HG02759 (cell line): Measurements from ENCODE around the gene DNAH17.

Source experiments
- ATAC-seq: cut with Tn5 transposase; IDR thresholded peaks from one replicate; pipeline ENCODE4 v1.9.1; 2021; ENCODE audit warnings: mild to moderate bottlenecking, moderate library complexity; ENCODE audit not compliant: unreplicated experiment

Gene DNAH17

DNA sequence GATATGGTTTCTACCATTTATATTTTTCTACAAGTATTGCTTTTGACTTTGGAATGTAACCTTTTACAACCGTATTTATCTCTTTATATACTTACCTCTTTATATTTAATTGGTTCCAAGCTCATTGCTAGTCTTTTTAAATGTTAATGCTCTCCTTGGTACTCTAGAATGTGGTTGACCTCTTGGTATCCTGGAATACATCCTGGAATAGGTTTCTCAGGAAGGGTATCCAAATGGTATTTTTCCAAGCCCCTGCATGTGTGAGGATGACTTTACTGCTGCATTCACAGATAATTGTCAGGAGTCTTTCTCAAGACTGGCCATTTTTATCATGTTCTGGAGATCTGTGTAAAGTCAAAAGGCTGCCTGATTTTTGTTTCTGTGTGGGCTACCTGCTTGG, 30.2 kb downstream of the DNAH17 start:
- no peak for ATAC-seq

DNA sequence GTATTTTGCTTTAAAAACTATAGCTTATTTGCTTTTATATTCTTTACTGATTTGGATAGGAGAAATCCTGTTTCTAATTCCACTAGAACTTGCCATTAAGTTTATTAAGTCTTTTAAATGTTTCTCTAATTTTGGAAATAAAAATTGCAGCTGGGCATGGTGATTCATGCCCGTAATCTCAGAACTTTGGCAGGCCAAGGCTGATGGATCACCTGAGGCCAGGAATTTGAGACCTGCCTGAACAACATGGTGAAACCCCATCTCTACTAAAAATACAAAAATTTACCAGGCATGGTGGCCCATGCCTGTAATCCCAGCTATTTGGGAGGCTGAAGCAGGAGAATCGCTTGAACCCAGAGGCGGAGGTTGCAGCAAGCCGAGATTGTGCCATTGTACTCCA, 30.7 kb downstream of the DNAH17 start:
- no peak for ATAC-seq

DNA sequence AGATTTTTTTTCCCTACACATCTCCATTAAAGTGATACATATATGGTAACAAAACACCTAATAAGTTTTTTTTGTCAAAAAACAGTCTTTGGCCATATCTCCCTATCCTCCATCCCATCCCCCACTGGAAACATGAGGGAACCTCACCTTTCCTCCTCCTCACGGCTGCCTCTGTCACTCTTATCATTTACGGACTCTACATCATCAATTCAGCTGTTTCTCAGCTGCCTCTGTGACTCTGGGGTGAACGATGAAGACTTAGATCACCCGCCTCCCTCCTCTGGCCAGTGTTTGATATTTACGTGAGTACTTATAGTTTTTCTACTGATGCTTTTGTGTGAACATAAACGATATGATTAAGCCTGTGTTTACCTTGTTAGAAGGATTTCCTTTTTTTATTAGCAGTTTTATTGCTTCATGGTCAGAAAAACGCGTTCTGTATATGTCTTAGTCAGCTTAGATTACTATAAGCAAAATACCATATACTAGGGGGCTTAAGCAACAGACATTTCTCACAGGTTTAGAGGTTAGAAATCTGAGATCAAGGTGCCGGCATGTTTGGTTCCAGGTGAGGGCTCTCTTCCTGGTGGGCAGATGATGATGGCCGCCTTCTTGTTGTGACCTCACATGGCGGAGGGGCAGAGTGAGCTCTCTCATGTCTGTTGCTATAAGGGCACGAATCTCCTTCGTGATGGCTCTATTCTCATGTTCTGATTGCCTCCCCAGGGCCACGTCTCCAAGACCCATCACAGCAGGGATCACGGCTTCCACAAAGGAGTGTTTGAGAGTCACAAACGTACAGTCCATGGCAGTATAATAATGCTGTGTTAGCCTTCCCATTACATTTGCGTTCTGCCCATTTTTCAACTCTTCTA, 32.1 kb downstream of the DNAH17 start:
- ATAC-seq, result no peak

DNA sequence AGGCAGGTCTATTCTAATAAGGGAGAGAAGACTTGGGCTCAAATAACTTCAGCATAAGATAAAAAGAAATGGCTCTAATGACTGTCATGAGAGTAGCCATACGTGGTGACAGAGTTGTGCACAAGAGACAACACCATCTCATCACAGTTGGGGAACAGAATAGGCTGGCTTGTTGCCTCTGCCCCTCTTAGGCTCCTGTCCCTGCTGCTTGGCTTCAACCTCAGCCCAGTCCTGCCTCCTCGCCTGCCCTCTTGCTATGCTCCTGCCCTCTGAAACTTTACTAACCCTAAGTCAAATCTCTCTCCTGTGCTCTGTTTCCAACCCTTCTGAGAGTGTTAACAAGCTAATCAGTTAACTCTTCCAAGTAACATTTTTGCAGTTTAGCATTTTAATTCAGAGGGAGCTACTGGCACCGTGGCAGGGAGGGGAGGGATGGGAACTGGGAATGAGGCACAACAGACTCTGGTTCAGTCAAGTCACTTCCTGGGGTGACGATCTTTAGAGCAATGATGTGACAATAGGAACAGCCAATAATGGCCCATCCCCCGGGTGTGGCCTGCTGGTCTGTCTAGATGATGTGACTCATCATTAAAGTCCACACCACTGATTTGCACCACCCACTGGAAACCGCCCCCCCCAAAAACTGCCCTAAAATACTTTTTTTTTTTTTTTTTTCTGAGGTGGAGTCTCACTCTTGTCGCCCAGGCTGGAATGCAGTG, 35.5 kb downstream of the DNAH17 start:
- ATAC-seq, result no peak

DNA sequence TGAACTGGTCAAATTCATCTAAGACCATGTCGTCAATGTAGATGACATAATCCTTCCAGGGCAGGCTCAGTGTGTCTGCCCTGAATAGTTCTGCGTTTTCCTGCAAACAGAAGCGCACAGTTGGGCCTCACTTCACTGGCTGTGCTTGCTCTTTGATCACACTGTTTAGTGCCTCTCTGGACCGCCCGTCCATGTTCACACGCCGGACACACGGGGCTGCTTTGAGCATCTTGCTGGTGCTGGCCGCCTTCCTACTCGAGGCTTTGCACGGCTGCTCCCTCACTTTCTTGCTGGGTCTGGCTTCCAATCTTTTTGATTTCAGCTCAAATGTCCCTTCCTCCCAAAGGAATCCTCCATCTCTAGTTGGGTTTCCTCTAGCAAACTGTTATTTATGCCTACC, 37.4 kb downstream of the DNAH17 start:
- no peak for ATAC-seq

DNA sequence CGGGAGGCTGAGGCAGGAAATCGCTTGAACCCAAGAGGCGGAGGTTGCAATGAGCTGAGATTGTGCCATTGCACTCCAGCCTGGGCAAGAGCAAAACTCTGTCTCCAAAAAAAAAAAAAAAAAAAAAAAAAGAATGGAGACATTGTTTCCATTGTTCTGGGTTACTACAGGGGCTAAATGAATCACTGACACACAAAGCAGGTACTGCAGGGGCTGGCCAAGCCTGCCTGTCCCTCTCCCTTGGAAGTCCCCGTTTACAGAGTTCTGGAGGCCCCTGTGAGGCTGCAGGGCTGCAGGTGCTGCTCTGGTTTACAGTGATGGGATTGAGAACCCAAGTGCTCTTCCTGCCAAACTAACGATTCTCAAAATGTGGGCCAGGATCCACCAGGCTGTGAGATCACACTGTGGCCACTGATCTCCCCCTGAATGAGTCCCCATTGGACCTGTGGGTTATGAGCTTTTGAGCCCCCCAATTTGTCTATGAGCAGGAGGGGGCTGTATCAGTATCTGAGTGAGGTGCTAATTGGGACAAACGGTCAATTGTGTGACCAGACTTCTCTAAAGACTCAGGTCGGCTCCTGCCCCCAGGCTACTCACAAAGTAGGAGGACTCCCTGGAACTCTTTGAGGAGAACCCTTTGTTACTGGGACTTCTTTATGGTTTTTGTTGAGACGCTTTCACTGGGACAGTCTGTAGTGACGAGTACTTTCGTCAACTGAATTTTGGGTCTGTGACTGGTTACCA, 39.0 kb downstream of the DNAH17 start:
- ATAC-seq, result no peak

DNA sequence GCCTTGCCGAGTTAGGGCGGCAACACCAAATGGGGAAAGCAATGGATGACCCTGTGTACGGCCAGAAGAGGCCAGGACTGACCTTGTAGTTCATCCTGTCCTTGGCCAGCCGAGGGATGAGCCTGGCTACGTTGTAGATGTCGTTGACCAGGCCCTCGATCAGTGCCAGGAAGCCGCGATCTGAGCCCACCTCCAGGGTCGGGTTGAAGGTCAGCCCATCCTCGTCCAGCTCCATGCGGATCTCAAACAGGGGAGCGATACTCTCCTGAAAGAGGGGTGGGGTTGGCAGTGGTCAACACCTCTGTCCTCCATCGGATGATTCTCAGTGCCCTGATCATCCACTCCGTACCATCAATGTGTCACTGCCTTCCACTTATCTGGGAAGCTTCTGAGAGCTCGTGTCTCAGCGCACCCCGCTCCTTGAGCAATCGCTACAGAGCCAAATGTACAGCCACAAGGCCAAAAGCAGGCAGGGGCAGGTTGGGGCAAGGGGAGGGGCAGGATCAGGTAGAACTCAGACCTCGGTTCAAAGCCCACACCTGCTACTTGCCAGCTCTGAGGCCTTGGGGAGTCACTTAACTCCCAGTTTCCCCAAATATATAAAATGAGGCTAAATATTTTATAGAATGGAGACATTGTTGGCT, 39.9 kb downstream of the DNAH17 start:
- no peak for ATAC-seq

DNA sequence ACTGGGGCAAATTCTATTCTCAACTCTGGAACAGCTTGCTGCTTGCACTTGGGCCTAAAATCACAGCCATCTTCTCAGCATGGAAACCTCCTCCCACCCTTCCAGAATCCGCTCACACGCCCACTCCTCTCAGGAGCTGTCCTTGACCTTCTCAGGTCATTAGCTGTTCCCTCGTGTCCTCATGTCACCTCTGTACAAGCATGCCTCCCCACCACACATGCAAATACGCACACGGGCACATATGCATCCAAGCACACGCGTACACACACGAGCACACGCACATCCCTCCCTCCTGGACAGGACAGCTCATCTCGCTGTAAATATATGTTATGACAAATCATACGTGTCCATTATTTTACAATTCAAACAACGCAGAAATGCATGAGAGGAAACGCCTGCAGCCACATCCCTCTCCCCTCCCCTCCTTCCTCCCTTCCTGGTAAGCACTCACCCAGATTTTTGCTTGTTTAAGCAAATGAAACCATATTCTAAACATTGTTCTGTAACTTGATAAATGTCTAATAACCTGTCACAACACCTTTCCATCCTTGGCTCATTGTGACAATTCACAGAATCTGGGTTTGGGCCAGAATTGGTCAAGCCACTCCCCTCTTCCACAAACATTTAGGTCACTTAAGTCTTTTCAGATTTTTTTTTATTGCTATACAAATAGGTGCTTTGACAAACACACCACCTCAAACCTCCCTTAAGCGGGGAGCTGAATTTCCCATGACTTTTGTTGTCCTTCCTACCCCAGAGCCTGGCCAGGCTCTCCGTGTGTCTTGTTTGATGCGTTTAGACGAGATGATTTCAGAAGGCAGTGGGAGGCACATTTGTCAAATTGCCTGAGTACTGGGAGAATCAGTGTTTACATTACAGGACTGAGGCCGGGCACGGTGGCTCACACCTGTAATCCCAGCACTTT, 41.7 kb downstream of the DNAH17 start:
- no peak for ATAC-seq

DNA sequence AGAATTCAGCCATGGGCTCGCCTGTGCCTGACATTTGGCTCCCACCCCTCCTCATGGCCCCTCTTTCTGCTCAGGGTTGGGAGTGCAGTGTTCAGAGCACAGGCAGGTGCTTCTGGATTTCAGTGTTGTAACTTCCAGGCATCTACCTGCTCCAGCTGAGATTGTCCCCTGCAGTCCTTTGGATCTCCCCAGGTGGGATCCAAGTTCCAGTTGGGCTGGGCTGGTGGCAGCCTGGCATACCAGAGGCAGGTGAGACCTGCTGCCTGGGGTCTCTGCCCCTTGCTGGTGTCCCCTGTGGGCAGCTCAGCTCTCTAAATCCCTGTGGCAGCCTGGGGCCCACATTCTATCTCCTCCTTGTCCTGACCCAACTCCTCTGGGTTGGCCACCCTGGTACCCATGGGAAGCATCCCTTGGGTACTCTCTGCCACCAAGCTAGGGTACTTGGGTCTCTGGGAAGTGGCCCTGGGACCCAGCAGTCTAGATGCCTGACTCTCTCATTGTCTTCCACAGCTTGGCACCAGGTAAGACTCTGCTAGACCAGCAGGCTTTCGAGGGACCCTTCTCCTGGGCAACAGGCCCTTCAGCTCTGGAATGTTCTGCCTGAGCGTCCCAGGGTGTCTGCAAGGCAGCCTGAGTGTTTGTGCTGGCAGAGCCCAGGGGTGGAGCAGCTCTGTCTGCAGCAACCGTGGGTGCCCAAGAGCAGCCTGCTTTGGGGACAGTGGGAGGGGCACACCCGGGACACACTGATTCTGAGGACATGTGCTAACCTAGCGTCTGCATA, 42.5 kb downstream of the DNAH17 start:
- ATAC-seq, result no peak

DNA sequence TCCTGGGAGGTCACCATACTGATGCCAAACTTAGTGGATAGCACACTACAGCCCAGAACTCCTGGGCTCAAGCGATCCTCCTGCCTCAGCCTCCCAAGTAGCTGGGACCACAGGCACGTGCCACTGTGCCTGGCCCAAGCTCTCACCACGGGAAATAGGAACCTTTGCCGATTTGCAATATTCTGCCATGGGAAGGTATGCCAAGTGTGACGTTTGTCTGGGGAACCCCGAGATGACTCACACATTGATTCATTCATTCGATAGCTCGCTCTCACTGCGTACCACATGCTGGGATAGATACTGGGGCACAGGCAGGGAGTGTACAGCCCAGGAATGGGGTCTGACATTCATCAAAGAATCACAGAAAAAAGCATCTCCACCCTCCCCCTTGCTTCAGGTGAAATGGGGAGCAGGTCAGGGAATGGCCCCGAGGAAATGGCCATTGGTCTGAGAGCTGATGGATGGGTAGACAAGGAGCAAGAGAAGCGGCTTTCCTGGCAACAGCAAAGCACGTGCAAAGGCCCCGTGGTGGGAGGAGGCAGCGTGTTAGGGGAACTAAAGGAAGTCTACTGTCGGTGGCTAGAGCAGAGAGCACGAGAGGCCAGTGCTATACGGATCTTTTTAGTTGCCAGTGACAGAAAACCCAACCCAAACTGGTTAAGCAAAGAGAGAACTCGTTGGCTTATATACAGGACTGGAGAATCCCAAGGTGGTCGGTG, 44.1 kb downstream of the DNAH17 start:
- ATAC-seq, result no peak

DNA sequence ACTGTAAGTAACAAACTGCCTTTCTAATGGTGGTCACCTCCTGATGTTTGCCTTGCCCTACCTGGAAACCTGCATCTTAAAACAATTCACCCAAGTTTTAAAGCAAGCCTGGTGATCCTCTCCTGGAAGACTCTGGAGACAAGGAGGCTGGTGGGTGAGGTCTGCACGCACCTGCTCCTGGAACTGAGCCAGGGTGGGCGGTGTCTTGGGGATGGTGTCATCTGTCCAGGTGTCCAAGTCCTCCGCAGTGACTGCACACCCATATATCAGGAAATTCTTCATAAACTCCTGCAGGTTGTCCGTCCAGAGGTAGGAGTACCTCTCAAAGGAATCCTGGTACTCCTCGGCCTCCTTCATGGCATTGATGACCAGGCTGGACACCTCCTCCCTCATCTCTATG, 44.9 kb downstream of the DNAH17 start:
- ATAC-seq, result no peak

DNA sequence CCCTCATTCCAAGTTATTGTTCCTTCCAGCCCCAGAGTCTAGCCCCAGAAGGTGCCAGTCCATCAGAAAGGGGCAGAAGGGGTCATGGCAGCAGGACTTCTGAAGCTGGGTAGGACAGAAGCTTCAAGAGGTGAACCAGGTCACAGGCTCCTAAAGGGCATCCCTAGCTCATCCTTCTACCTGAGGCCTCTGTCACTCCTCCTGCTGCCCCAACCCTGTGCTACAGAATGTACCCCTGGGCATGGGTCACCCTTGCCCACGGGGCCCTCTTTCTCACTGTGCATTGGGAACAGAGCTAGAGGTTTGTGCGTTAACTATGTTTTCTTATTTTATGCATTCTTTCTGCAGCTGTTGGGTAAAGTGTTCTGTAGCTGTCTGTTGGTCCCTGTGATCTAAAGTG, 46.5 kb downstream of the DNAH17 start:
- ATAC-seq, result no peak

DNA sequence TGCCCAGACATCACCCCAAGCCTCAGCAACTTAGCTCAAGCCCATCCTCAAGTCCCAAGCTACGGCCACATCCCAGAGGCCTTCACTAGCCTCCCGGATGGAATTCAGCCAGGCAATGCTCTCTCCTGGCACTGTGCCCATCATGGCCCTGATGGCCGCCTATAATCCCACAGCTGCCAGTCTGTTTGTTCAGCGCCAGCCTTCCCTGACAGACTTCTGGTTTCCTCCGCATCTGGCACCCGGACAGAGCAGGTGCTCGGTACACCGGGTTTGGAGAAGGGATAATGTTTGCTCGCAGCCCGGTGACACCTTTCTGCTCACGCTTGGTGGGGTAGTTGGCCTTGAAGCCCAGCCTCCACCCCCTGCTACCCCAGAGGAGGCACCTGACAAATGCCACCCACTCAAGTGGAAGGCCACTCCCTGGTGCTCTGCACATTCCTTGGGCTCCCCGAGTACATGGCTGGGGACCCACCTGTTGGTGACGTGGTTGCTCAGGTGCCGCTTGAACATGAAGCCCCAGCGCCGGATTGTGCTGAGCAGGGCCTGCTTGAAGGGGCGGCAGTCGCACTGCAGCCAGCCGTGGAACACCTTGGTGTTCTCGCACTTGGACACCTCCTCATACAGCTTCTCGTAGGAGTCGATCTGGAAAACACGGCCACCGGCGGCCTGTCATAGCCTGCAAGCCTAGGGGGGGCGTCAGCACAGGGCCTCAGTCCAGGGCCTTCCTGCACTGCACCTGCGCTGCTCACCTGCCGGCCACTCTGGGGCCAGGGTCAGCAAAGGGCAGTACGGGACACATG, 47.1 kb downstream of the DNAH17 start:
- no peak for ATAC-seq

DNA sequence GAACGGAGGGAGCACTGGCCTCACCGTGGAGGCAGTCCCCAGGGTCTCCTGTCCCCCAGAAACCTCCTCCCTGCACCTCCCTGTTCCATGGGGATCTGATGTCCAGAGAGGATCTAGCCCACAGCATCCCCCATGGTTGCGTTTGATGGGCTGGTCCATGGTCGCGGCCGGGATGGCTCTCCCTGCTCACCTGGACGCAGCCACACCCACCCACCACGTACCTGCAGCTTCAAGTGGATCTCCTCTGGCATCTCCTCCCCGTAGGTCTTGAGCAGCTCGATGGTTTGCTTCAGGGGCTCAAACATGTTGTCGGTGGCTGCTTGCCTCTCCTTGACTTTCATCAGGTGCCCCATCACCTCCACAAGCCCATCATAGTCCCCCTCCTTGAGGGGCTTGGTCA, 47.9 kb downstream of the DNAH17 start:
- no peak for ATAC-seq

DNA sequence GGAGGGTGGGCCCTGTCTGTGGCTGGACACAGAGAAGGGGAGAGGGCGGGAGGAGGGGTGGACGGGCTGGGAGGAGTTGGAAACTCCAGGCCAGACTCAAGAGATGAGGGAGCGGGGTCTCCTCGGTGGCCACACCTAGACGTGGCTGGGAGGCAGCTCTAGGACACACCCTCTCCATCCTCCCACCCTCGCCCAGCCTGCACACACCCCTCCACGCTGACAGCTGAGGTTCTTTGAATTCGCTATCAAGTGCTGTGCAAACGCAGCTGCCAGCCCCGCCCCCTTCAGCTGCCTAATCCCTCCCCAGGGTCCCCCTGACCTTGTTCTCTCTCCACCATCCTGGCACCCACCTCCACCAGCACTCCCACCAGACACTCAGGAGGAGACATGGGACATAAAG, 48.7 kb downstream of the DNAH17 start:
- ATAC-seq, result no peak

DNA sequence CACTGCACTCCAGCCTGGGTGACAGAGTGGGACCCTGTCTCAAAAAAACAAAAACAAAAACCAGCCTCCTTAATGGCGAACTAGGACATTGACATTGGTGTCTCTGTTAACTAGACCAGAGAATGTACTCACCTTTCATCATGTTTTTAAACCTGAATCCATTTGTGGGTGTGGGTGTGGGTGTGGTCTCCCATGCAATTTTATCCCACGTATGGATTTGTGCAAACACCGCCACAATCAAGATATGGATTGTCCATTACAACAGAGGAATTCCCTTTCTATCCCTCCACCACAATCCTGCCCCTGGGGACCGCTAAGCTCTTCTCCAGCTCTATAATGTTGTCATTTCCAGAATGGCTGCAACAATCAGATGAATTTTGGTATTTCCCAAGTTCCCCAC, 49.9 kb downstream of the DNAH17 start:
- no peak for ATAC-seq

DNA sequence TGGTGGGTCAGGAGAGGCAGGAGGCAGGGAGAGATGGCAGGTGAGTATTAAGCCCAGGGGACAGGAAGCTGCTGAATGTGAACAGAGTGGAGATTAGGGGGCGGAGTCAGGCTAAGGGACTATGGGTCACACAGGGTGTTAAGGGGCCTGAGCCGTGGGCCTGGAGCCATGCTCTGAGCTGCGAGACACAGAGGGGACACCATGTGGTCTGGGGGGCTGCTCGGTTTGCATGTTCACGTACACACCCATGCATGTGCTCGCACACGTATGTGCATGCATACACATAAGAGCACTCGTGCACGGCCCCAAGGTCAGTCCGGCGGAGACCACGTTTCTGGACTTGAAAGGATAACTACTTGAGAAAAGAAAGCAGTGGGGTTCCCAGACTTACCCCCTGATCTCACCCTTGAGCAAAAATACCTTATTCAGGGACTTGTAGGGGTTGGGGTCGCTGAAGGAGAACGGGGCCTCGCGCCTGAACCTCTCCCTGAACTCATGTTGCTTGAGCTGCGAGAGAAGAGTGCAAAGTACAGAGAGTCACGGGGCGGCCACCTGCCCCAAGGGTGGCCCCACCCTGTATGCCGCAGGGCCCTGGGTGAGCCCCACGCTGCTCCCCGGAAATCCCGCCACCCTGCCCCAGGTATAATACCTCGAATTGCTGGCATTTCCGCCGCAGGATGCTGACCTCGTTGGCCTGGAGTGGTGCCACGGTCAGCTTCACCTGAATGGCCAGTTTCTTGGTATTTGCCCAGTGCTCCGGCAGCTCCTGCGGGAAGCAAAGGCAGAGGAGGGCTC, 50.8 kb downstream of the DNAH17 start:
- no peak for ATAC-seq
